ENCODE results near the gene PIEZO2. TPM values are rescaled to one million over a fixed set of nuclear protein-coding genes. Genes with fewer than 3 reads are reported as not detected.

Gene PIEZO2
- total RNA-seq, 4 donors from 2014 or later = 0.64 to 1.8 (median 1.6) TPM

DNA sequence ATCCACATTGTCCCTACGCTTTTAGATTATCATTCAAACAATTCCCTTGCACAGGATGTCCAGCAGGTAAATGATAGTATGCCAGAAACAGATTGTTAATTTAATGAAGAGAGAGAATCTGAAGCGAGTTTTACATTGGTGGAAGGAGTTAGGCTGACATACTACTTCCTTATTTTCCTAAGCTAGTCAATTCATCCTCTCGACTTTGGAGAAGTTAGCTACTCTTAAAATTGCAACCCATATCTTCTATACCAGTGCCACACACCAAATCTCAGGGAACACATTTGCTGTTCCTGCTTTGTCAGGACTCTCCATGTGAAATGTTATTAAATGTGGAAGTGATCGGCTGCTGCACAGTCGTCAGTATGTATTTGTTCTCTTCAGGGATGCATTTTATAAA is 374.3 kb downstream of the PIEZO2 start:
- Histone ChIP-seq H3K27ac (no peak overlapping the region), H3K4me3 (no peak overlapping the region), H3K9me3 (peaks cover 0 to 8% (median 0%) of the 10 kb centered on the region in 3 donors), H3K27me3 (peaks cover 9% of the 10 kb centered on the region), H3K36me3 (no peaks in the 10 kb centered on the region), H3K4me1 (no peaks in the 10 kb centered on the region)
- TF ChIP-seq, protein P1, sequence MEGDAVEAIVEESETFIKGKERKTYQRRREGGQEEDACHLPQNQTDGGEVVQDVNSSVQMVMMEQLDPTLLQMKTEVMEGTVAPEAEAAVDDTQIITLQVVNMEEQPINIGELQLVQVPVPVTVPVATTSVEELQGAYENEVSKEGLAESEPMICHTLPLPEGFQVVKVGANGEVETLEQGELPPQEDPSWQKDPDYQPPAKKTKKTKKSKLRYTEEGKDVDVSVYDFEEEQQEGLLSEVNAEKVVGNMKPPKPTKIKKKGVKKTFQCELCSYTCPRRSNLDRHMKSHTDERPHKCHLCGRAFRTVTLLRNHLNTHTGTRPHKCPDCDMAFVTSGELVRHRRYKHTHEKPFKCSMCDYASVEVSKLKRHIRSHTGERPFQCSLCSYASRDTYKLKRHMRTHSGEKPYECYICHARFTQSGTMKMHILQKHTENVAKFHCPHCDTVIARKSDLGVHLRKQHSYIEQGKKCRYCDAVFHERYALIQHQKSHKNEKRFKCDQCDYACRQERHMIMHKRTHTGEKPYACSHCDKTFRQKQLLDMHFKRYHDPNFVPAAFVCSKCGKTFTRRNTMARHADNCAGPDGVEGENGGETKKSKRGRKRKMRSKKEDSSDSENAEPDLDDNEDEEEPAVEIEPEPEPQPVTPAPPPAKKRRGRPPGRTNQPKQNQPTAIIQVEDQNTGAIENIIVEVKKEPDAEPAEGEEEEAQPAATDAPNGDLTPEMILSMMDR (IDR thresholded peaks at IDR 0.05) = no peak
- TF ChIP-seq POLR2AphosphoS5 (IDR thresholded peaks at IDR 0.05) = no peak
- TF ChIP-seq POLR2A (IDR thresholded peaks at IDR 0.05) = no peak
- TF ChIP-seq EP300 (IDR thresholded peaks at IDR 0.05) = no peak
- ATAC-seq = no peak
- 85 to 86% methylated on average over 5 of the region's 5 CpGs for WGBS, 2 donors (ENCODE audit: low coverage in 1 of 2)

- H3K4me3 ChIP-seq = no peak overlapping the region
- H3K27me3 ChIP-seq = peaks cover 9% of the 10 kb centered on the region
- H3K27ac ChIP-seq = no peak overlapping the region
- TF ChIP-seq POLR2AphosphoS5 (IDR thresholded peaks at IDR 0.05) = no peak
- no peak for TF ChIP-seq POLR2A (IDR thresholded peaks at IDR 0.05)
- TF ChIP-seq EP300 (IDR thresholded peaks at IDR 0.05) = no peak
- TF ChIP-seq, protein P1 (IDR thresholded peaks at IDR 0.05) = no peak
- ATAC-seq = no peak
- H3K4me1 ChIP-seq = no peaks in the 10 kb centered on the region
- peaks cover 0 to 8% (median 0%) of the 10 kb centered on the region in 3 donors for H3K9me3 ChIP-seq
- no peaks in the 10 kb centered on the region for H3K36me3 ChIP-seq
- WGBS, 2 donors (ENCODE audit: low coverage in 1 of 2) = 65 to 75% methylated on average over 3 of the region's 3 CpGs
Measured at GRCh38 chr18:10771053-10771709, 378.2 kb downstream of the PIEZO2 start.

- H3K9me3 ChIP-seq = peaks cover 0 to 8% (median 0%) of the 10 kb centered on the region in 3 donors
- no peak overlapping the region for H3K4me3 ChIP-seq
- no peaks in the 10 kb centered on the region for H3K4me1 ChIP-seq
- TF ChIP-seq, protein P1 (IDR thresholded peaks at IDR 0.05) = no peak
- no peak for TF ChIP-seq EP300 (IDR thresholded peaks at IDR 0.05)
- no peak for TF ChIP-seq POLR2A (IDR thresholded peaks at IDR 0.05)
- TF ChIP-seq POLR2AphosphoS5 (IDR thresholded peaks at IDR 0.05) = no peak
- 86 to 92% methylated on average over 1 to 2 of the region's 2 CpGs for WGBS, 2 donors (ENCODE audit: low coverage in 1 of 2)
- no peak for ATAC-seq
- H3K36me3 ChIP-seq = no peaks in the 10 kb centered on the region
- H3K27me3 ChIP-seq = peaks cover 9% of the 10 kb centered on the region
- no peak overlapping the region for H3K27ac ChIP-seq
Measured at GRCh38 chr18:10770264-10770663, 379.1 kb downstream of the PIEZO2 start.

- Histone ChIP-seq H3K4me3 (no peak overlapping the region), H3K27ac (no peak overlapping the region), H3K36me3 (no peaks in the 10 kb centered on the region), H3K9me3 (peaks cover 0 to 8% (median 0%) of the 10 kb centered on the region in 3 donors), H3K27me3 (peaks cover 9% of the 10 kb centered on the region), H3K4me1 (no peaks in the 10 kb centered on the region)
- WGBS, 2 donors (ENCODE audit: low coverage in 1 of 2) = 92% methylated on average over 5 of the region's 5 CpGs; no CpG with 5 or more reads in 1 of the 2 donors
- TF ChIP-seq, protein P1 (IDR thresholded peaks at IDR 0.05) = no peak
- TF ChIP-seq POLR2A (IDR thresholded peaks at IDR 0.05) = no peak
- TF ChIP-seq POLR2AphosphoS5 (IDR thresholded peaks at IDR 0.05) = no peak
- no peak for TF ChIP-seq EP300 (IDR thresholded peaks at IDR 0.05)
- no peak for ATAC-seq
Measured at GRCh38 chr18:10768221-10768620, 381.1 kb downstream of the PIEZO2 start.

- no peaks in the 10 kb centered on the region for H3K36me3 ChIP-seq
- H3K4me1 ChIP-seq = no peaks in the 10 kb centered on the region
- H3K4me3 ChIP-seq = no peak overlapping the region
- no peak overlapping the region for H3K27ac ChIP-seq
- no peak for TF ChIP-seq EP300 (IDR thresholded peaks at IDR 0.05)
- TF ChIP-seq, protein P1 (IDR thresholded peaks at IDR 0.05) = no peak
- TF ChIP-seq POLR2AphosphoS5 (IDR thresholded peaks at IDR 0.05) = no peak
- no peak for TF ChIP-seq POLR2A (IDR thresholded peaks at IDR 0.05)
- WGBS, 2 donors (ENCODE audit: low coverage in 1 of 2) = 100% methylated on average over 2 of the region's 5 CpGs; no CpG with 5 or more reads in 1 of the 2 donors
- H3K9me3 ChIP-seq = peaks cover 0 to 8% (median 0%) of the 10 kb centered on the region in 3 donors
- no peak for ATAC-seq
- peaks cover 5% of the 10 kb centered on the region for H3K27me3 ChIP-seq
Measured at GRCh38 chr18:10767658-10768057, 381.7 kb downstream of the PIEZO2 start.

All from gastroesophageal sphincter (tissue), 4 donors.